Measurements from ENCODE around the gene KLHL22.
"Not testable (repeated sequence)": the region's sequence is repeated elsewhere in the genome, so short reads cannot be mapped to it uniquely, and the experiment has no call there.

KLHL22 gene

GRCh38 chr22:20471126-20471833, 24.3 kb downstream of the KLHL22 start:
- H3K4me3 ChIP-seq (ENCODE audit: low read length), result no peak overlapping the region
- DNase-seq (ENCODE audit: low read depth), result no peak
- TF ChIP-seq CTCF (conservative IDR thresholded peaks at IDR 0.05; ENCODE audit: low read length), result no peak

GRCh38 chr22:20470525-20470924, 25.1 kb downstream of the KLHL22 start:
- not testable (repeated sequence) for H3K4me3 ChIP-seq (ENCODE audit: low read length); DNase-seq (ENCODE audit: low read depth)

GRCh38 chr22:20469110-20469868, 26.3 kb downstream of the KLHL22 start:
- no peak overlapping the region for H3K4me3 ChIP-seq (ENCODE audit: low read length)
- no peak for DNase-seq (ENCODE audit: low read depth)
- no peak for TF ChIP-seq CTCF (conservative IDR thresholded peaks at IDR 0.05; ENCODE audit: low read length)

- H3K4me3 ChIP-seq (ENCODE audit: low read length), result no peak overlapping the region
- TF ChIP-seq CTCF (conservative IDR thresholded peaks at IDR 0.05; ENCODE audit: low read length), result no peak
Observed at GRCh38 chr22:20466659-20467379, 28.8 kb downstream of the KLHL22 start.

GRCh38 chr22:20465759-20466077, 29.9 kb downstream of the KLHL22 start:
- no peak overlapping the region for H3K4me3 ChIP-seq (ENCODE audit: low read length)
- no peak for DNase-seq (ENCODE audit: low read depth)
- no peak for TF ChIP-seq CTCF (conservative IDR thresholded peaks at IDR 0.05; ENCODE audit: low read length)

More at GRCh38 chr22:20466659-20467379, 28.8 kb downstream of the KLHL22 start:
- DNase-seq (ENCODE audit: low read depth), result no peak

- no peak for TF ChIP-seq CTCF (conservative IDR thresholded peaks at IDR 0.05; ENCODE audit: low read length)
- no peak overlapping the region for H3K4me3 ChIP-seq (ENCODE audit: low read length)
- no peak for DNase-seq (ENCODE audit: low read depth)
Observed at GRCh38 chr22:20464912-20465758, 30.5 kb downstream of the KLHL22 start.

GRCh38 chr22:20464096-20464614, 31.4 kb downstream of the KLHL22 start:
- DNase-seq (ENCODE audit: low read depth), result no peak
- no peak for TF ChIP-seq CTCF (conservative IDR thresholded peaks at IDR 0.05; ENCODE audit: low read length)
- H3K4me3 ChIP-seq (ENCODE audit: low read length), result no peak overlapping the region

All from AG10803 (cell line).